ENCODE results near the gene TSPAN12.

DNA sequence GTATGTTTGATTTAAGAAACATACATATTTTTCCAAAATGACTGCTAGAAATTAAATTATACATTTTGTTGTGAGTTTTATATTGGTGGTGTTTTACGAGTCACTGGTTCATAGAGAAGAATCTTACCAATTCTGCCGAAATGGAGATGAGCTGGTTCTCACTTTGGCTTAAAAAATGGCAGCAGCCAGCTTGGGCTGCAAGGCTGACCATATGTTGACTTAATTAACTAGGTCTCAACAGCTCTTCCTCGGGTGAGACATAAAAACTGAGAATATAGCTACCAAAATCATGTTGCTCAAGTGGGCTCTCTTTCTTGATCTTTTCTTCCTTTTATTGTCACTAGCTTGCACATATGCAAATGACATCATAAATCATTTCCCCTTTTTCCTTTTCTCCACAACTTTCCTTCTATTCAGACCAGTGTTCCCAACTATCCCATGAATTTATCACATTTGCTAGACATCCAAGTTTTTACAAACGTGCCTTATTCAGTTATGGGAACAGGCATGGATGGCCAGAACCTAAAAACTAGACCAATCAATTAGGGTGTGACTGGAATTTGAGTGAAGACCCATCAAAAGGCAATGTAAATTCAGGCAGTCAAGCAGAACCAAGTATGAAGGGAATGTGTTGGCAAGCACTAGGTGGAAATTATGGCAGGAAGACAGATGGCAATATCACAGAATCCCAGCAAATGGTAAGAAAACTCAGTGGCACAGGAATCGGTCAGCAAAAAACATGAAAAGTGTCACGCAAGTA lies 6.4 kb upstream of the TSPAN12 start:
- TF ChIP-seq CTCF (optimal IDR thresholded peaks at IDR 0.05 in 1 of 3, IDR thresholded peaks at IDR 0.05 in 1 of 3, conservative IDR thresholded peaks at IDR 0.05 in 1 of 3; ENCODE audit: extremely low read depth in 1 of 3, insufficient read depth in 2 of 3, low read length in 3 of 3) (no peak), EZH2 (IDR thresholded peaks at IDR 0.05; ENCODE audit: low read length) (no peak)
